IMR-90 (cell line): ENCODE measurements around the gene TTC38. TPM values are rescaled to one million over a fixed set of nuclear protein-coding genes. Genes with fewer than 3 reads are reported as not detected.

Experiments
- ATAC-seq: fragments of 200-7000 bp; cut with Tn5 transposase; 2 replicates; pipeline ENCODE4 v1.9.1; 2020; ENCODE audit warnings: low read depth, mild to moderate bottlenecking, moderate library complexity
- BruUV-seq: library from RNA; stranded (reverse); fragments of 400-500 nt; replicated peaks from 2 replicates; lab custom pipeline; 2021; lab: Mats Ljungman, UMichigan
- CTCF ChIA-PET: fragments of 300-600 bp; formaldehyde crosslinking; extraction: SDS; loops from one replicate; lab custom pipeline; 2021; ENCODE audit warnings: antibody characterized with exemption; lab: Yijun Ruan, JAX
- POLR2A ChIA-PET: fragments of 300-600 bp; sonication (Branson Sonifier 250); formaldehyde crosslinking; loops from one replicate; lab custom pipeline; 2022; ENCODE audit warnings: antibody characterized with exemption; ENCODE audit not compliant: unreplicated experiment; lab: Charles Lee
- DNase-seq: peaks from one replicate; pipeline ENCODE4 v3.0.0; 2013
- H2AFZ ChIP-seq: replicated peaks from 2 replicates; pipeline ENCODE3; 2013; ENCODE audit warnings: low read length, mild to moderate bottlenecking; ENCODE audit not compliant: poor library complexity
- H2AK5ac ChIP-seq: 2 replicates; pipeline ENCODE4 v1.6.1; 2013; ENCODE audit warnings: low read depth, low read length, inconsistent platforms
- H2AK9ac ChIP-seq: replicated peaks from 2 replicates; pipeline ENCODE3; 2013; ENCODE audit warnings: mild to moderate bottlenecking, low read depth, low read length, moderate library complexity; ENCODE audit not compliant: poor library complexity
- H2BK120ac ChIP-seq: 2 replicates; pipeline ENCODE4 v1.6.1; 2013; ENCODE audit warnings: low read depth, low read length, inconsistent platforms
- H2BK15ac ChIP-seq: 3 replicates; pipeline ENCODE4 v1.6.1; 2013; ENCODE audit warnings: low read depth, low read length, inconsistent platforms
- H2BK20ac ChIP-seq: 2 replicates; pipeline ENCODE4 v1.6.1; 2013; ENCODE audit warnings: low read depth, mild to moderate bottlenecking, inconsistent platforms, low read length, moderate library complexity
- H2BK5ac ChIP-seq: 2 replicates; pipeline ENCODE4 v1.6.1; 2013; ENCODE audit warnings: mild to moderate bottlenecking, low read depth, low read length, inconsistent platforms; ENCODE audit not compliant: poor library complexity, severe bottlenecking
- H3K14ac ChIP-seq: replicated peaks from 2 replicates; pipeline ENCODE4 v1.6.1; 2013; ENCODE audit warnings: low read depth, low read length, inconsistent platforms
- H3K18ac ChIP-seq: 2 replicates; pipeline ENCODE4 v1.6.1; 2013; ENCODE audit warnings: low read depth, low read length, control low read depth
- H3K23ac ChIP-seq: 2 replicates; pipeline ENCODE4 v1.6.1; 2013; ENCODE audit warnings: low read depth, low read length, inconsistent platforms
- H3K27ac ChIP-seq: 2 replicates; pipeline ENCODE4 v1.5.1; 2013; ENCODE audit warnings: mild to moderate bottlenecking, control low read depth, low read length; ENCODE audit not compliant: insufficient read depth
- H3K27me3 ChIP-seq: 2 replicates; pipeline ENCODE4 v1.6.1; 2013; ENCODE audit warnings: low read length; ENCODE audit not compliant: control insufficient read depth, insufficient read depth
- H3K36me3 ChIP-seq: 2 replicates; pipeline ENCODE4 v1.6.1; 2013; ENCODE audit warnings: low read length, mixed read lengths; ENCODE audit not compliant: control insufficient read depth, insufficient read depth
- H3K4ac ChIP-seq: 2 replicates; pipeline ENCODE4 v1.6.1; 2013; ENCODE audit warnings: low read depth, low read length, inconsistent platforms
- H3K4me1 ChIP-seq: 2 replicates; pipeline ENCODE4 v1.6.1; 2013; ENCODE audit warnings: low read length, mixed read lengths; ENCODE audit not compliant: control insufficient read depth, insufficient read depth
- H3K4me2 ChIP-seq: 2 replicates; pipeline ENCODE4 v1.6.1; 2013; ENCODE audit warnings: low read depth, mild to moderate bottlenecking, control low read depth, low read length, moderate library complexity
- H3K4me3 ChIP-seq: 2 replicates; pipeline ENCODE4 v1.5.1; 2013; ENCODE audit warnings: low read depth, mild to moderate bottlenecking, control low read depth, low read length, moderate library complexity; ENCODE audit not compliant: insufficient read depth
- H3K56ac ChIP-seq: 2 replicates; pipeline ENCODE4 v1.6.1; 2013; ENCODE audit warnings: low read length, inconsistent platforms; ENCODE audit not compliant: insufficient read depth; ENCODE audit errors: extremely low read depth
- H3K79me1 ChIP-seq, 2 experiments: 2 replicates each; pipeline ENCODE4 v1.6.1; 2013; ENCODE audit warnings: low read length in 2 of 2, inconsistent platforms in 1 of 2, low read depth in 1 of 2
- H3K9ac ChIP-seq: 2 replicates; pipeline ENCODE4 v1.6.1; 2013; ENCODE audit warnings: low read depth, low read length, control low read depth
- H3K9me1 ChIP-seq: 2 replicates; pipeline ENCODE4 v1.6.1; 2013; ENCODE audit warnings: low read length, inconsistent platforms; ENCODE audit not compliant: insufficient read depth
- H3K9me3 ChIP-seq: 2 replicates; pipeline ENCODE4 v1.6.1; 2013; ENCODE audit warnings: low read length; ENCODE audit not compliant: control insufficient read depth, insufficient read depth
- H4K20me1 ChIP-seq: 2 replicates; pipeline ENCODE4 v1.6.1; 2013; ENCODE audit warnings: low read length, inconsistent platforms; ENCODE audit not compliant: insufficient read depth
- H4K5ac ChIP-seq: 2 replicates; pipeline ENCODE4 v1.6.1; 2013; ENCODE audit warnings: mild to moderate bottlenecking, low read depth, low read length, control low read depth
- H4K8ac ChIP-seq, 2 experiments: 2 replicates each; pipeline ENCODE4 v1.6.1; 2013; ENCODE audit warnings: low read depth in 2 of 2, low read length in 2 of 2, control low read depth in 1 of 2, inconsistent platforms in 1 of 2
- H4K91ac ChIP-seq: 2 replicates; pipeline ENCODE4 v1.6.1; 2013; ENCODE audit warnings: low read depth, low read length, inconsistent platforms; ENCODE audit not compliant: insufficient read depth
- BHLHE40 ChIP-seq: fragments of 150-350 bp; IDR thresholded peaks from 2 replicates; pipeline ENCODE4 v1.6.1; 2016; ENCODE audit warnings: mild to moderate bottlenecking, low read depth, low read length
- CEBPB ChIP-seq: IDR thresholded peaks from 2 replicates; pipeline ENCODE4 v1.6.1; 2012; ENCODE audit warnings: low read depth, low read length, improper control_type of control experiment
- CHD1 ChIP-seq: IDR thresholded peaks from 2 replicates; pipeline ENCODE4 v1.6.1; 2012; ENCODE audit warnings: low read depth, low read length, improper control_type of control experiment
- FOS ChIP-seq: fragments of 150-350 bp; IDR thresholded peaks from 2 replicates; pipeline ENCODE4 v1.6.1; 2016; ENCODE audit warnings: low read depth, low read length
- MAFK ChIP-seq: IDR thresholded peaks from 2 replicates; pipeline ENCODE4 v1.6.1; 2012; ENCODE audit warnings: low read depth, low read length, improper control_type of control experiment
- MAZ ChIP-seq: IDR thresholded peaks from 2 replicates; pipeline ENCODE4 v1.6.1; 2012; ENCODE audit warnings: low read depth, mild to moderate bottlenecking, low read length, improper control_type of control experiment, moderate library complexity, borderline replicate concordance
- MXI1 ChIP-seq: IDR thresholded peaks from 2 replicates; pipeline ENCODE4 v1.6.1; 2012; ENCODE audit warnings: low read depth, mild to moderate bottlenecking, low read length, moderate library complexity, borderline replicate concordance
- NFE2L2 ChIP-seq: fragments of 150-350 bp; IDR thresholded peaks from 2 replicates; pipeline ENCODE4 v1.6.1; 2016; ENCODE audit warnings: low read depth, mild to moderate bottlenecking, low read length
- POLR2A ChIP-seq: IDR thresholded peaks from 2 replicates; pipeline ENCODE4 v1.6.1; 2012; ENCODE audit warnings: mild to moderate bottlenecking, low read depth, low read length
- RAD21 ChIP-seq: IDR thresholded peaks from 2 replicates; pipeline ENCODE4 v1.6.1; 2012; ENCODE audit warnings: low read length, improper control_type of control experiment
- RCOR1 ChIP-seq: IDR thresholded peaks from 2 replicates; pipeline ENCODE4 v1.6.1; 2012; ENCODE audit warnings: mild to moderate bottlenecking, low read length, improper control_type of control experiment; ENCODE audit not compliant: insufficient replicate concordance
- RFX5 ChIP-seq: IDR thresholded peaks from 2 replicates; pipeline ENCODE4 v1.8.0; 2012; ENCODE audit warnings: low read depth, mild to moderate bottlenecking, low read length, moderate library complexity
- SMC3 ChIP-seq: fragments of 150-350 bp; IDR thresholded peaks from 2 replicates; pipeline ENCODE4 v1.6.1; 2016; ENCODE audit warnings: low read depth, mild to moderate bottlenecking, antibody characterized with exemption, low read length, moderate library complexity
- USF2 ChIP-seq: fragments of 150-350 bp; IDR thresholded peaks from 2 replicates; pipeline ENCODE4 v1.6.1; 2017; ENCODE audit warnings: mild to moderate bottlenecking, antibody characterized with exemption, low read length, low read depth
- WGBS, 2 experiments: methylation state at CpG; one replicate each; pipeline versions ENCODE4 v1.1.5 to v1.1.7; 2013; ENCODE audit warnings: missing lambda C conversion rate in 2 of 2; ENCODE audit not compliant: insufficient read length in 1 of 2; ENCODE audit errors: extremely low coverage in 2 of 2; 5-methylcytosine and 5-hydroxymethylcytosine counted together
- dilution Hi-C: fragments of 300-500 bp; cut with HindIII; formaldehyde crosslinking; loops from one replicate; pipeline ENCODE4 v1.14.3; 2018; ENCODE audit warnings: low sequenced_read_pairs; ENCODE audit not compliant: unreplicated experiment
- in situ Hi-C: fragments of 300-500 bp; cut with MboI; formaldehyde crosslinking; loops from 3 replicates; pipeline ENCODE4 v1.14.3; 2019; ENCODE audit warnings: low sequenced_read_pairs, inconsistent platforms, mixed read lengths
- intact Hi-C: fragments of 100-400 bp; cut with micrococcal nuclease; formaldehyde crosslinking; loops from 2 replicates; pipeline ENCODE4 v1.10.0; 2022
- polyA plus RNA-seq, 3 experiments: library from polyadenylated mRNA; depleted of rRNA; stranded (reverse); fragments of >200 nt; gene quantifications; 2 replicates each; pipeline ENCODE4 v1.2.3, GENCODE V29; 2012; ENCODE audit warnings: low replicate concordance in 1 of 3
- total RNA-seq: library from RNA; depleted of rRNA; stranded (reverse); fragments of >200 nt; gene quantifications from 2 replicates; pipeline ENCODE4 v1.2.3, GENCODE V29; 2012
- TF ChIP-seq, protein P1 (sequence below): fragments of 150-350 bp; IDR thresholded peaks from 2 replicates; pipeline ENCODE4 v1.6.1; 2016; ENCODE audit warnings: low read depth, mild to moderate bottlenecking, low read length, moderate library complexity, borderline replicate concordance
- TF ChIP-seq, protein P2 (sequence below): conservative IDR thresholded peaks from 2 replicates; pipeline ENCODE4 v1.5.1; 2012; ENCODE audit warnings: mild to moderate bottlenecking, low read depth, low read length, improper control_type of control experiment

Gene TTC38
- total and polyA plus RNA-seq, 2 of the 4 experiments (the other 2 are of a cell fraction), result 43.6 to 52.3 TPM

DNA sequence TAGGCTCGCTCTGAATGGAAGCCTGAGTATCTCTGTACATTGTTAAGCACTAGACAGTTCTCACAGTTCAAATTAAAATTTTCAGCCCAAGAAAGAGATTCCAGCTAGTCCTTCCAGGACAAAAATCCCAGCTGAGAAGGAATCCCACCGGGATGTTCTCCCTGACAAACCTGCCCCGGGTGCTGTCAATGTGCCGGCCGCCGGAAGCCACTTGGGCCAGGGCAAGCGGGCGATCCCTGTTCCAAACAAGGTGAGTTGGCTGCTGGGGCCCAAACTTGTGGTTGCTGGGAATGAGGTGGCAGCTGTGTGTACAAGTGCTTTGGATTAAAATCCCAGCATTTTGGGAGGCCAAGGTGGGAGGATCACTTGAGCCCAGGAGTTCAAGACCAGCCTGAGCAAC lies 44.2 kb downstream of the TTC38 start:
- H2BK120ac ChIP-seq, result no peak overlapping the region
- H3K4me1 ChIP-seq, result no peaks in the 10 kb centered on the region
- H2BK15ac ChIP-seq, result no peak overlapping the region
- H3K36me3 ChIP-seq, result peaks cover 1% of the 10 kb centered on the region
- dilution Hi-C loops, result no loop called here
- H3K14ac ChIP-seq, result no peak overlapping the region
- ChIA-PET POLR2A (interaction anchor here (0.6 kb wide), 1 partner anchor 189 kb away, joined by 5 read pairs; no protein-coding TSS in a partner anchor), CTCF (interaction anchor here (0.7 kb wide), 1 partner anchor 194 kb away, joined by 5 read pairs; no protein-coding TSS in a partner anchor)
- no peak overlapping the region for H2AK9ac ChIP-seq
- H3K56ac ChIP-seq, result no peak overlapping the region
- 97% methylated on average over 7 of the region's 8 CpGs; no CpG with 5 or more reads in 1 of the 2 experiments for WGBS, 2 experiments
- in situ Hi-C loops, result loop anchor here (5.0 kb wide), 1 partner anchor 325 kb away; no protein-coding TSS in a partner anchor
- TF ChIP-seq MAFK, result no peak
- TF ChIP-seq RCOR1, result no peak
- no peak for TF ChIP-seq CHD1
- TF ChIP-seq USF2, result no peak
- TF ChIP-seq, protein P1, sequence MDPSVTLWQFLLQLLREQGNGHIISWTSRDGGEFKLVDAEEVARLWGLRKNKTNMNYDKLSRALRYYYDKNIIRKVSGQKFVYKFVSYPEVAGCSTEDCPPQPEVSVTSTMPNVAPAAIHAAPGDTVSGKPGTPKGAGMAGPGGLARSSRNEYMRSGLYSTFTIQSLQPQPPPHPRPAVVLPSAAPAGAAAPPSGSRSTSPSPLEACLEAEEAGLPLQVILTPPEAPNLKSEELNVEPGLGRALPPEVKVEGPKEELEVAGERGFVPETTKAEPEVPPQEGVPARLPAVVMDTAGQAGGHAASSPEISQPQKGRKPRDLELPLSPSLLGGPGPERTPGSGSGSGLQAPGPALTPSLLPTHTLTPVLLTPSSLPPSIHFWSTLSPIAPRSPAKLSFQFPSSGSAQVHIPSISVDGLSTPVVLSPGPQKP, result no peak
- no peak for TF ChIP-seq SMC3
- TF ChIP-seq MXI1, result no peak
- TF ChIP-seq MAZ, result no peak
- no peak for TF ChIP-seq FOS
- no peak for TF ChIP-seq NFE2L2
- no peak for TF ChIP-seq BHLHE40
- no peak for TF ChIP-seq POLR2A
- TF ChIP-seq CEBPB, result no peak
- TF ChIP-seq, protein P2, sequence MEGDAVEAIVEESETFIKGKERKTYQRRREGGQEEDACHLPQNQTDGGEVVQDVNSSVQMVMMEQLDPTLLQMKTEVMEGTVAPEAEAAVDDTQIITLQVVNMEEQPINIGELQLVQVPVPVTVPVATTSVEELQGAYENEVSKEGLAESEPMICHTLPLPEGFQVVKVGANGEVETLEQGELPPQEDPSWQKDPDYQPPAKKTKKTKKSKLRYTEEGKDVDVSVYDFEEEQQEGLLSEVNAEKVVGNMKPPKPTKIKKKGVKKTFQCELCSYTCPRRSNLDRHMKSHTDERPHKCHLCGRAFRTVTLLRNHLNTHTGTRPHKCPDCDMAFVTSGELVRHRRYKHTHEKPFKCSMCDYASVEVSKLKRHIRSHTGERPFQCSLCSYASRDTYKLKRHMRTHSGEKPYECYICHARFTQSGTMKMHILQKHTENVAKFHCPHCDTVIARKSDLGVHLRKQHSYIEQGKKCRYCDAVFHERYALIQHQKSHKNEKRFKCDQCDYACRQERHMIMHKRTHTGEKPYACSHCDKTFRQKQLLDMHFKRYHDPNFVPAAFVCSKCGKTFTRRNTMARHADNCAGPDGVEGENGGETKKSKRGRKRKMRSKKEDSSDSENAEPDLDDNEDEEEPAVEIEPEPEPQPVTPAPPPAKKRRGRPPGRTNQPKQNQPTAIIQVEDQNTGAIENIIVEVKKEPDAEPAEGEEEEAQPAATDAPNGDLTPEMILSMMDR, result no peak
- TF ChIP-seq RFX5, result no peak
- TF ChIP-seq RAD21, result no peak
- H2AK5ac ChIP-seq, result no peak overlapping the region
- no peak overlapping the region for H3K4me2 ChIP-seq
- no peak overlapping the region for H4K8ac ChIP-seq
- BruUV-seq, result no TSS peak
- no peak overlapping the region for H3K4ac ChIP-seq
- intact Hi-C loops, result no loop called here
- H3K18ac ChIP-seq, result no peak overlapping the region
- no peaks in the 10 kb centered on the region for H3K27me3 ChIP-seq
- H3K23ac ChIP-seq, result no peak overlapping the region
- H3K79me1 ChIP-seq, result peaks cover 28 to 32% of the 10 kb centered on the region in 2 experiments
- no peak overlapping the region for H2BK20ac ChIP-seq
- H3K9me1 ChIP-seq, result no peaks in the 10 kb centered on the region
- no peak overlapping the region for H2AFZ ChIP-seq
- no peak overlapping the region for H2BK5ac ChIP-seq
- H4K5ac ChIP-seq, result no peak overlapping the region
- H4K20me1 ChIP-seq, result no peaks in the 10 kb centered on the region
- ATAC-seq, result no peak
- H3K27ac ChIP-seq, result no peak overlapping the region
- no peak overlapping the region for H4K91ac ChIP-seq
- DNase-seq, result no peak
- H3K9ac ChIP-seq, result no peak overlapping the region
- no peaks in the 10 kb centered on the region for H3K9me3 ChIP-seq
- H3K4me3 ChIP-seq, result no peak overlapping the region
